OCI-LY1 (cell line): Measurements from ENCODE around the gene LINGO1.

Experiments
- EZH2 ChIP-seq: fragments of 200-600 bp; sonication (generic), shearing (Covaris generic); IDR thresholded peaks from 2 replicates; pipeline ENCODE4 v1.8.0; 2017; ENCODE audit warnings: borderline replicate concordance, mixed run types, mild to moderate bottlenecking, antibody characterized with exemption, low read length, moderate library complexity, mixed read lengths
- TF ChIP-seq, protein P1 (sequence below): fragments of 200-600 bp; sonication (generic), shearing (Covaris generic); IDR thresholded peaks from 2 replicates; pipeline ENCODE4 v1.5.1; 2017; ENCODE audit warnings: mild to moderate bottlenecking, antibody characterized with exemption, low read length, moderate library complexity, mixed read lengths

DNA sequence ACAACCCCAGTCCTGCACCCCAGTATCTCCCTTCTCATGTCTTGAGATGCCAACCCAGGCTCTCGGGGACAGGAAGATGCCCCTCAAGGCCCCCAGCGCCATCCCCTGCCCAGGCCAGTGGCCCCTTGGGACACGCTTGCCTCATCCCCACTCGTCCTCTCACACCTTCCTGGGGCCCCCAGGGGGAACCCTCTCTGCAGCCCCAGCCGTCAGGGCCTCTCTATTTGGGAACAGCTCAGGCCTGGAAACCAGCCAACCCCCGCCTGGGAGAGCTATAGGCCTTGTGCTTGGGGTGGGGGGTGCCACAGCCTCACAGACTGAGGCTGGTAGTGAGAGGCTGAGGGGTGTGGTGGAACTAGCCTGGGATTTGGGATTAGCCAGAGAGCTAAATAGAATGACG, 7.8 kb downstream of the LINGO1 start:
- TF ChIP-seq, protein P1, sequence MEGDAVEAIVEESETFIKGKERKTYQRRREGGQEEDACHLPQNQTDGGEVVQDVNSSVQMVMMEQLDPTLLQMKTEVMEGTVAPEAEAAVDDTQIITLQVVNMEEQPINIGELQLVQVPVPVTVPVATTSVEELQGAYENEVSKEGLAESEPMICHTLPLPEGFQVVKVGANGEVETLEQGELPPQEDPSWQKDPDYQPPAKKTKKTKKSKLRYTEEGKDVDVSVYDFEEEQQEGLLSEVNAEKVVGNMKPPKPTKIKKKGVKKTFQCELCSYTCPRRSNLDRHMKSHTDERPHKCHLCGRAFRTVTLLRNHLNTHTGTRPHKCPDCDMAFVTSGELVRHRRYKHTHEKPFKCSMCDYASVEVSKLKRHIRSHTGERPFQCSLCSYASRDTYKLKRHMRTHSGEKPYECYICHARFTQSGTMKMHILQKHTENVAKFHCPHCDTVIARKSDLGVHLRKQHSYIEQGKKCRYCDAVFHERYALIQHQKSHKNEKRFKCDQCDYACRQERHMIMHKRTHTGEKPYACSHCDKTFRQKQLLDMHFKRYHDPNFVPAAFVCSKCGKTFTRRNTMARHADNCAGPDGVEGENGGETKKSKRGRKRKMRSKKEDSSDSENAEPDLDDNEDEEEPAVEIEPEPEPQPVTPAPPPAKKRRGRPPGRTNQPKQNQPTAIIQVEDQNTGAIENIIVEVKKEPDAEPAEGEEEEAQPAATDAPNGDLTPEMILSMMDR: no peak
- TF ChIP-seq EZH2: no peak
